ENCODE data around the gene ALDH1A1.
"Not testable (repeated sequence)": the region's sequence is repeated elsewhere in the genome, so short reads cannot be mapped to it uniquely, and the experiment has no call there.

Gene ALDH1A1

GRCh38 chr9:72942451-72942850 is 10.4 kb downstream of the ALDH1A1 start:
- no peak for FAIRE-seq

GRCh38 chr9:72939581-72939980 is 13.3 kb downstream of the ALDH1A1 start:
- FAIRE-seq = not testable (repeated sequence)

GRCh38 chr9:72937545-72937944 is 15.3 kb downstream of the ALDH1A1 start:
- no peak for FAIRE-seq

DNA sequence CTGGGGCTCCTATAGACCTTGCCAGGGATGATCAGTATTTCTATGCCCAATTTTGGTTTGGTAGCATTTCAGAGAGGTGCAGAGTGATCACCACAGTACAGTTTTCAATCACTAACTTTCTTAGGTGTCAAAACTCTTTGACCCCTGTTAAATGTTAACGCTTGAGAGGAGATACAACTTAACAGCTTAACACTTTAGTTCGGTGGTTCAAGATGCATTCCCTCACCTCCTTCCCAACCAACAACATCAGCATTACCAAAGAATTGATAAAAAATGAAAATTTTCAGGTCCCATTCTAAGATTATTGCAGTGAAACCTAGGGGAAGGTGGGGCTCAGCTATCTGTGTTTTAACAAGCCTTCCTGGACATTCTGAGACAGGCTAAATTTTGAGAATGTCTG is 16.2 kb downstream of the ALDH1A1 start:
- FAIRE-seq = no peak

- FAIRE-seq = no peak
Observed at GRCh38 chr9:72936266-72936665, 16.6 kb downstream of the ALDH1A1 start.

DNA sequence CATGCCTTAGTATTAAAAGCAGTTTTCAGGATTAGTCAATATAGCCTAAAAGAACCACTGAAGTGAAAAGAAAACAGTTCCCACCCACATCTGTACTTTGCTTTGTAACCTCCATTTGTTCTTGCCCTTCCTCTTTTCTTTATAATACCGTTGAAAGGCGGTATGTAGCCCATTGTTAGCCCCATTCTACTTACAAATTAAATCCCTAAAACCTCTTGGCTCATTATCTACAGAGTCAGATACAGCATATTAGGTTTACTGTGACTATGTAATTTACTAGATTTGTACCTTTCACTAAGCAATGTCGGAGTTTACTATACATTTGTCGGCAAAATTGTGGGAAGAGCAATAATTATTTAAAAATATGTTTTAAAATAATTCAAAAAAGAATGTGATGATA is 17.3 kb downstream of the ALDH1A1 start:
- FAIRE-seq = no peak

DNA sequence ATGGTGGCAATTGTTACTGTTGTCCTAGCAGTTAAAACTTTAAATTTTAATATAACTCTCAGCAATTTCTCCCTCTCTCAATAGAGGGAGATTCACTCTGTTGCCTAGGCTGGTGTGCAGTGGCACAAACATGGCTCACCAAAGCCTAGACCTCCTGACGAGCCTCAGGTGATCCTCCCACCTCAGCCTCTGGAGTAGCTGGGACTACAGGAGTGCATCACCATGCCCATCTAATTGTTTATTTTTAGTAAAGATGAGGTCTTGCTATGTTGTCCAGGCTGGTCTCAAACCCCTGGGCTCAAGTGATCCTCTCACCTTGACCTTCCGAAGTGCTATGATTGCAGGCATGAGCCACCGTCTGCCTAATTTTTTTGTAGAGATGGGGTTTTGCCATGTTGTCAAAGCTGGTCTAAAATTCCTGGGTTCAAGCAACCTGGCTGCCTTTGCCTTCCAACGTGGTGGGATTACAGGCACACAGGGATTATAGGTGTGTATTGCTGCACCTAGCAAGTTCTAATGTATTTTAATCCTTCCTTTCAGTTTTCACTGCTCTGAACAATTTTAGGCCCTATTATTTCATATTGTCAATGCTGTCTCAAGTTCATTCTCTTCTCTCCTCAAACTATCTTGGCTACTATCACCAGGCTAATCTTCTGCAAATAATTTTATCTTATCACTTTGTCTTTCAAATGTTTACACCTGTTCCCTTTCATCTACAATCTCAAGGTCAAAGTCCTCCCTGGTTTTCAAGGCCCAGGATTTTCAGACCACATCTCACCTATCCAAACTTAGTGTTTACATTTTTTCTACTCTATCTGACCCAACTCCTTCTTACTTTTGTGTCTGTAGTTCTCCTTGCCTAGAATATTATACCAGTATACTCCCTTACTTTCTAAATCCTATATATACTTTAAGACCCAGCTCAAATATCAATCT is 18.9 kb downstream of the ALDH1A1 start:
- FAIRE-seq = no peak

- FAIRE-seq = no peak
Observed at GRCh38 chr9:72932619-72933018, 20.2 kb downstream of the ALDH1A1 start.

DNA sequence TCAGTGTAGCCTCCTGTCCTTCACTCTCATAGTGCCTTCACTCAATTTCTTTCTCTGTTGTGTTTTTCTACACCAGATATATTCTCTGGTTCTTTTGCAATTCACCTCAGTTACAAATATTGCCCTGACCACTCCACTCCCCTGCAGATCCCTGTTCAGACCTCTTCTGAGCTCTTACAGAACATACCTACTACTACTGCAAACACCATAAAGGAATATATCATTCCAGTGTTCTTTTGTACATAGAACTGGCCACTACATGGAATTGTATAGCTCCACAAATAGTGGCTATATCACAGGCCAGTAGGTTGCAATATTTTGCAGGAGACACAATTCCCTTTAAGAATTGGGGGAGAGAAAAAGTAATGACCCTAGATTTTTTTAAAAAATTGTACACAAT is 21.0 kb downstream of the ALDH1A1 start:
- no peak for FAIRE-seq

DNA sequence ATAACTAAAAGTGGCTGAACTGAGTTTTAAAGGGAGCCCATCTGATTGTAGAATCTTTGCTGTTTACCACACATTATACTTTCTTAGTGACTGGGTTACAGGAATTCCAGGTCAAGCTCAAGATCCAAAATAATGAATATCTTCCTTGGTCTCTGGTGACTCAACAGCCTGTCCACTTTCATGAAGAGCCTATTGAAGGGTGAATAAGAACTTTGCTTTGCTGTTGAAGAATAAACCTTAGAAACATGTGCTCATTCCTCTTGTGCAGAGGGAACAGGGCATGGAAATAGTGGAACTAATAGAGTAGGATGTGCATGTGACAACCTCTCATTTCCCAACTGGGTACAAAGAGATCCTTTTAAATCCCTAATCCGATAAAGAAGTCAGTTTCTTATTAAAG is 21.4 kb downstream of the ALDH1A1 start:
- no peak for FAIRE-seq

- FAIRE-seq = no peak
Observed at GRCh38 chr9:72930828-72931227, 22.0 kb downstream of the ALDH1A1 start.

GRCh38 chr9:72929542-72929941 is 23.3 kb downstream of the ALDH1A1 start:
- FAIRE-seq = no peak

- no peak for FAIRE-seq
Observed at GRCh38 chr9:72928042-72928507, 24.8 kb downstream of the ALDH1A1 start.

- FAIRE-seq = no peak
Observed at GRCh38 chr9:72926506-72926905, 26.3 kb downstream of the ALDH1A1 start.

- no peak for FAIRE-seq
Observed at GRCh38 chr9:72925891-72926290, 27.0 kb downstream of the ALDH1A1 start.

DNA sequence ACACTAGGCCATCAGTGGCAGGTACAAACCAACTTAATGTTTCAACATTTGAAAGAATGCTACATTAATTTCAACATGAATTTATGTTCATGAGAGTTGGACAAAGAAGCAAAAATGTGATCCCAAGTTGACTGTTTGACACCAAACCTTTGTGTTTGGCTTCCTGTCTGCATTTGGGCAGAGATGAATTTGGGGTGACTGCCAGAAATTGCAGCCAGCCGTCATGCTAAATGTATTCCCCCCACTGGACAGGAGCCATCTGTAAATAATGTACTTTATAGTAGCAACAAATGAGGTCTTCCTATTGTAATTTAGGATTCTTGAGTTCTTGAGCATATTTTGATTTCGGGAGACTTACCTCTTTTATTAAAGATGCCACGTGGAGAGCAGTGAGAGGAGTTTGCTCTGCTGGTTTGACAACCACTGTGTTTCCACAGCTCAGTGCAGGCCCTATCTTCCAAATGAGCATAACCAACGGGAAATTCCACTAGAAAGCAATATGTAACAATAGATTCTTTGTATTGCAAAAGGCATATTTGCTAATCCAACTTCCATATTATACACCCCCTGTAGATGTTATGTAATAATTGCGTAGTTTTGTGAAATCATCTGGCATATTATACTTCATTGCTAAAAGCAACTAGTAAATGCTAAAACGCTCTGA is 27.6 kb downstream of the ALDH1A1 start:
- no peak for FAIRE-seq

- FAIRE-seq = no peak
Observed at GRCh38 chr9:72924154-72924790, 28.6 kb downstream of the ALDH1A1 start.

DNA sequence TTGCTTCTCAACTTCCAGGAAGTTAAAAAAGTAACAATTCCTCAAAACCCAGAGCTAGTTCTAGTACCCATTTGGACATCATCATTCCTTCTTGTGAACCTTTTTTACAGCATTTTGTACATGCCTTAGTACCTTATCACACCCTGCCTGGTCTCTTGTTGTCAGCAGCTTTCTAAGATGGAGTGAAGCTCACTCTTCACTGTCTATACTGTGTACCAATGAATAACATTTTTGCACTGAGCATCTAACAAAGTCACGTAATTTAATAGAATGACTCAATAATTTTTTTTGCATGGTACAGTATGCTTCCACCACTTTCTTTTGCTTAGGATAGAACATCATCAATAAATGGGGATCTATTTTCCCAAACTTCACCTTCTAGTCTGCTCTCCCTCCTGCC is 29.8 kb downstream of the ALDH1A1 start:
- FAIRE-seq = no peak

DNA sequence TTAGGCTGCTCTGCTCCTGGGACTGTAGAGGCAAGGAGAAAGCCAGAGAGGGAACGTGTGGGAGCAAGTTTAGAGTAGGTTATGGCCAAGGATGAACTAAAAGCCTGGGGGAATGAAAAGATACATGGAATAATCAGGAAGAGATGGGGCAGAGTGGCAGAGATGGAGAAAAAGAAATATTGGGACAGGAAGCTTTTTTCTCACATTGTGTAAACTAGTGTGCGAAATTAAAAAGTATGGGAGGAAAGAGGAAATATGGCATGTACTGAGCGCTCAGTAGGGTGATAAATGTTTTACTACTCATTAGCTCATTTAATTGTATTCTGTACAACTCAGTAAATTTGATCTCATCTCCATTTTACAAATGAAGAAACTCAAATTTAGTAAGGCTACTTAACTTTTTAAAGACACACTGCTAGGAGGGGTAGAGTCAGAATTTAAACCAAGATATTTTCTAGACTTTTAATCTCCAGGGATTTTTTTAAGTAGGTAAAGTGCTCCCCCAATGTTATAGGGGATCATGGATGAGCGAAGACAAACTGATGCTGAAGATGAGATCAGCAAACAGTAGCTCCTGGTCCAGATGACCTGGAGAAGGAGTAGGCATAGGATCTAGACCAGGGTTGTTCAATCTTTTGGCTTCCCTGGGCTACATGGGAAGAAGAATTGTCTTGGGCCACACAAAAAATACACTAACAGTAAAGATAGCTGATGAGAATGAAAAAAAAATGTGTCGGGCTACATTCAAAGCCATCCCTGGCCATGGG is 30.8 kb downstream of the ALDH1A1 start:
- FAIRE-seq = no peak

DNA sequence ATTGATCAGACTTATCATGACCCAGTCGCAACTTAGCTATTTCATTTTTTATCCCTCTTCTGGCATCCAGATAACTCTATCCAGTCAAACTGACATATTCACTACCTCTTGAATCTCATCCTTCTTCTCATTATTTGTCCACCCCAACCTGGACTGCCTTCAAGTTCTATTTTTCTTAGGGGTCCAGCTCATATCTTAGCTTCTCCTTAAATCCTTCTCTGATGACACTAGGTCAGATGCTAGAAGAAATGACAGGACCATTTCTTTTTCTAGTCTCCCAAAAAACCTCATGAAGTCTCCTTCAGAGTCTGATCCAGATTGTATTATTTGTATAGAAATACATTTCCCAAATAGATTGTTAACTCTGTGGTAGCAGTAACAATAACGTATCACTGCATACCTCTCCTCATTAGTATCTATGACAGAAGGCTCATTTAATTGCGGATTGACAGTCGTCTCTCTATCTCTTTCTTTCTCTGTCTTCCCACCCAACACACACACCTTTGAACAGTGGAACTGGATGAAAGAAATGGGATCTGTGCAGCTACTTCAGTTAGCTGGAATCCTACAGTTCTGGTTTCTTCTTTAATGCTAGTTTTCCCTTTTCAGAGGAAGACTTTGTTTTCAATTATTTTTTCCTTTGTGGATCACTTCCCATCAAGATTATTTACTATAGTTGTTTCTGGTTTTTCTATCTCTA is 33.5 kb downstream of the ALDH1A1 start:
- FAIRE-seq = peak; percentile 15

DNA sequence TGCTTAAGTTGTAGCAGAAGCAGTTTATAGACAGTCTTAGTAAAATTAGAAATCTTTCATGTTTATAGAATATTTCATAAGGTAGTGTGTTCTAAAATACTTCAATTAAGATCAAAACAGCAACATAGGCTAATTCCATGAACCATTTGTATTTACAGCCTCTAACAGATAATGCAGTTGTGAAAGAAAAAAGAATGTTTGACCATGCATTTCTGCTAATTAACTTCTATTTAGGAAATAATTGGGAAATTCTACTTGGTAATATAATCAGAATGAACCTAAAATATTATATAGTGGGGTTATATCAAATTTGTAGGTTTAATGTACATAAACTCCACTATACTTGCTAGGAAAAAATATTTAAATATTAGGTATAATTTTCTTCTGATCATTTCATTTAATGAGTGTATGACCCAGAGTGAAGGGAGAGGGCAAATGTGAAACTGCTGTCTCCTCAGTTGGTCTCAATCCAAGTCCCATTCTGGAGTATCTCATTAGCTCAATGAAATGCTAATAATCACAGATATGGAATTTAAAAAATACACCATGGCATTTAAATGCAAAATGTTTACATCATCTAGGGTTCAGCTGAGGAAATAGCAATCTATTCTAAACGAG is 34.9 kb downstream of the ALDH1A1 start:
- no peak for FAIRE-seq

DNA sequence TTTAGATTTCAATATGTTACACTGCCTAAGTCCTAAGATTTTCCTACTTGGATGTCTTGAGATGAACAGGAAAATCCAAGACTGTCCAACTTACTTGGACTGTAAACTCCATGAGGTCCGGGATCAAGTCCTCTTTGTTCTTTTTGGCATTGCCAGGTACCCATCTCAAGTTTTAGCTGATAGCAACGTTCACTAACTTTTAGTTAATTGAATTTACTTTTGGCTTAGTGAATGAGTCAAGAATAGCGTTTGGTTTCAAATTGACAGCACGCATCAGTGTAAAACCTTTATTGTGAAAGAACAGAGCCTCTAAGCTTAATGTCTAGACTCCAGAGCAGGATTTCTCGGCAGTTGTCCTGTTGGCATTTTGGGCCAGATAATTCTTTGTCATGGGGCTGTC is 37.2 kb downstream of the ALDH1A1 start:
- FAIRE-seq = no peak

Measured in endometrium (tissue), 2 donors.